ENCODE data around the gene TRIO. TPM values are rescaled to one million over a fixed set of nuclear protein-coding genes. Genes with fewer than 3 reads are reported as not detected.

TRIO gene
- total RNA-seq, 2 experiments from 2014 or later, result 9.2 to 11.3 TPM

DNA sequence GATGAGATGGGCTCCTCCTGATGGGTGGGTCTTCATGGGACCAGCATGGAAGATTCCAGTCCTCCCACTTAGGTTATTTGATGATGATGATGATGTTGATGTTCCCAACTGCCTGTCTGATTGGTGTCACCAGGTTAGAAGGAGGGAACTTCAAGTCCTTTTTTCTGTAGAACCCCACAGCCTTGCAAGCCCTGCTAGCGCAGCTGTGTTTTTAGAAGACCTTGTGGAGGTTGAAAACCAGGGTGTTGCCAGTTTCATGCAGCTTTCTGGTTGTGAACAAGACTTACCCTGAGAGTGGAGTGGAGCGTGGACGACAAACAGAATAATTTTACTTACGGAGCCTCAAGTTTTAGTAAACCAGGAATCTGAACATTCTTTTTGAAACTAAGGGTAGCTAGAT, 83.0 kb downstream of the TRIO start:
- Mint-ChIP-seq H3K4me1 (peaks cover 6% of the 10 kb centered on the region), H3K4me3 (no peak overlapping the region), H3K27ac (no peak overlapping the region)

DNA sequence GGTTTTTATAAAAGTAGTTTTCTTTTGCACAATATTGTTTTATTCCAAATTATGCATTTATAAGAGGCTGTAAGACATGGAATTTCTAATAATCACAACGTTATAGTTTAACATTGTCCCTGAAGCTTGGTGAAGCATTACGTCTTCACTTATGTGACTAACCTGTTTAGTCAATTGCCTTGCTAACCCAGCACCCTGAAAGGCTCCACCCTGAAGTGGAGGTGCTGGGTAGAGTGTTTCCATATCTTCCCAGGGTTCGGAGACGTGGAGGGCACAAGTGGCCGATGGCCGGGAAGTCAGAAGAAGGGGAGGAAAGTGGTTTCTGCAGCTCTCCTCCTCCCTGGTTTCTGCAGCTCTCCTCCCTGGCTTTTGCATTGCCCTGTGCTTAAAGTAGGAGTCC, 83.4 kb downstream of the TRIO start:
- H3K4me1 Mint-ChIP-seq, result peaks cover 3% of the 10 kb centered on the region
- intact Hi-C loops (cut with DNase I, micrococcal nuclease), result no loop called here
- H3K9me3 Mint-ChIP-seq (ENCODE audit: low read depth), result no peaks in the 10 kb centered on the region
- POLR2A ChIA-PET, result no interaction called here
- CTCF ChIA-PET, result interaction anchor here (0.8 kb wide), 1 partner anchor 1481 kb away, joined by 4 read pairs; no protein-coding TSS in a partner anchor
- H3K4me3 Mint-ChIP-seq, result no peak overlapping the region
- no peak for ATAC-seq
- no peak overlapping the region for H3K27ac Mint-ChIP-seq
- no peak for DNase-seq
- peaks cover 10% of the 10 kb centered on the region for H3K27me3 Mint-ChIP-seq
- no peaks in the 10 kb centered on the region for H3K36me3 Mint-ChIP-seq (ENCODE audit: low read depth)

More for the DNA sequence above, 83.0 kb downstream of the TRIO start:
- no peak for ATAC-seq
- DNase-seq, result no peak
- Mint-ChIP-seq H3K27me3 (peaks cover 13% of the 10 kb centered on the region), H3K9me3 (ENCODE audit: low read depth) (no peaks in the 10 kb centered on the region), H3K36me3 (ENCODE audit: low read depth) (no peaks in the 10 kb centered on the region)
- ChIA-PET CTCF (interaction anchor here (0.8 kb wide), 1 partner anchor 1480 kb away, joined by 4 read pairs; no protein-coding TSS in a partner anchor), POLR2A (no interaction called here)
- intact Hi-C loops (cut with DNase I, micrococcal nuclease), result no loop called here

DNA sequence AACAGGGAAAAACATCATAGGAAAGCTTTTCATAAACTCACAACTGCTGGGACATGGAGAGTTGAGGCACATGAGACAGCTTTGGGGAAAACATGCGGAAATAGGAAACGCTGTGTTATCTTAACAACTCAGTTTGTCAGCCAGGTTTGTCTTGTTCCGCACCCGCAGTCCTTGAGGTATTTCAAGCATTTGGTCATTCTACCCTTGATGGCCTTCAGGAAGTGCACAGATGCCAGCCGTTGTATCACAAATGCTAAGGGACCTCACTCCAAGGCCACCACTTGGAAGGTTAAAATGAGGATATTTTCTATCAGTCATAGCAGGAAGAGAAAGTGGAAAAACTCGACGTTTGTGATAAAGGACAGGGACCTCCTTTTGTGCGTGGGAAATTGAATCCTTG, 83.8 kb downstream of the TRIO start:
- DNase-seq, result no peak
- H3K27ac Mint-ChIP-seq, result no peak overlapping the region
- no peak for ATAC-seq
- intact Hi-C loops (cut with DNase I, micrococcal nuclease), result no loop called here
- H3K4me1 Mint-ChIP-seq, result no peaks in the 10 kb centered on the region
- ChIA-PET POLR2A (no interaction called here), CTCF (interaction anchor here (0.8 kb wide), 1 partner anchor 1481 kb away, joined by 4 read pairs; no protein-coding TSS in a partner anchor)
- H3K9me3 Mint-ChIP-seq (ENCODE audit: low read depth), result no peaks in the 10 kb centered on the region
- peaks cover 10% of the 10 kb centered on the region for H3K27me3 Mint-ChIP-seq
- no peak overlapping the region for H3K4me3 Mint-ChIP-seq
- no peaks in the 10 kb centered on the region for H3K36me3 Mint-ChIP-seq (ENCODE audit: low read depth)

DNA sequence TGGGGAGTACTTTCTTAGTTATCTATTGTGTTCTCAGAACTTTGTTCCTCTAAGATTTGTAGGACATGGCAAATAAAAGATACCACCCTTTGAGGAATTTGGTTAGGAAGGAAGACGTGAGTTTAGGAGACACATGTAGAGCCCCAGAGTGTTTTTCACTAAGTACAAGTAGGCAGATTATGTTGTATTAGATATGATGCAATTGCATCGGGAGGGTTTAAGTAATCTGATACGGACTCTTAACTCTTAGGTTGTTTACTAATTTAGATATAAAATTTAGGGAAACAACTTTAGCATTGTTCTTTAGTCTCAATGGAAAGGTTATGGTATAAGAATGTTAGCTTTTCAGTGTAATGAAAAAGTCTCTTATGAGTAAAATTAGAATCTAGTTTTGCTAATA, 84.4 kb downstream of the TRIO start:
- DNase-seq, result no peak
- CTCF ChIA-PET, result no interaction called here

DNA sequence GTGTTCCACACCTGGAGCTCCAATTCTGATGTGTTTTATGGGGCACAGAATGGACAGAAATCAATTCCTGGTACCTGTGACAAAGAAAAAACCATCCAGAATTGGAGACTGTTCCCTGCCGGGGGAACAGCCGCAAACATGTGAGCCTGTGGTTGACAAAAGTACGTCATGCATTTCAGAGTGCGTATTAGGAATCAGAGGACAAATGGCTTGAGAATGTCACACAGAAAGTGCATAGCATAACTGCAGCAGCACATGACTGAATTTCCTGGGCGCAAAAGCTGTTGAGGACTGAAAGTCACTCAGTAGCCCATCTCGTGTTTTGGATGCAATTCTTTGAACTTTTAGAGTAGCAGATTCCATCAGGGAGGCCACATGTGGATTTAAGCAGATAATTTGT, 85.1 kb downstream of the TRIO start:
- H3K36me3 Mint-ChIP-seq (ENCODE audit: low read depth), result no peaks in the 10 kb centered on the region
- H3K27me3 Mint-ChIP-seq, result peaks cover 5% of the 10 kb centered on the region
- intact Hi-C loops (cut with DNase I, micrococcal nuclease), result no loop called here
- CTCF ChIA-PET, result no interaction called here
- H3K4me1 Mint-ChIP-seq, result no peaks in the 10 kb centered on the region
- H3K9me3 Mint-ChIP-seq (ENCODE audit: low read depth), result no peaks in the 10 kb centered on the region
- H3K4me3 Mint-ChIP-seq, result no peak overlapping the region
- no peak overlapping the region for H3K27ac Mint-ChIP-seq
- ATAC-seq (no peak), DNase-seq (no peak)
- POLR2A ChIA-PET, result no interaction called here

More for the DNA sequence above, 84.4 kb downstream of the TRIO start:
- ATAC-seq, result no peak
- H3K27ac Mint-ChIP-seq, result no peak overlapping the region
- H3K4me1 Mint-ChIP-seq, result no peaks in the 10 kb centered on the region
- H3K9me3 Mint-ChIP-seq (ENCODE audit: low read depth), result no peaks in the 10 kb centered on the region
- intact Hi-C loops (cut with DNase I, micrococcal nuclease), result no loop called here
- no peak overlapping the region for H3K4me3 Mint-ChIP-seq
- H3K27me3 Mint-ChIP-seq, result peaks cover 10% of the 10 kb centered on the region
- H3K36me3 Mint-ChIP-seq (ENCODE audit: low read depth), result no peaks in the 10 kb centered on the region
- POLR2A ChIA-PET, result no interaction called here

DNA sequence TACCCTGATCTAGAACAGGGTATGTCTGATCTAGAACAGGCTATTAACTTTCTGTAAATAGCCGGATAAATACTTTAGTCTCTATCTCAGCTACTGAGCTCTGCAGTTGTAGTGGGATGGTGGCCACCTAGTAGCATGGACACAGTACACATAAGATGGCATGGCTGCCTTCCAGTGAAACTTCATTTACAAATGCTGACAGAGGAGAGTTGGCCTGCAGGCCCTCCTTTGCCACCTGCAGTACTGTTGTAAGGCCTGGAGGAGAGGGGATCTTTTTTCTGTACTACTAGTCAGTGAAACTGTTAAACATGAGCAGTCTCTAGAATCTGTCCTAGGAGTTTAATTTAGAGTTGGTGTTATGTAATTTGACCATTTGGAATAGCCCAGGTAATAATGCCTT, 86.0 kb downstream of the TRIO start:
- no peak overlapping the region for H3K4me3 Mint-ChIP-seq
- H3K4me1 Mint-ChIP-seq, result no peaks in the 10 kb centered on the region
- no peaks in the 10 kb centered on the region for H3K36me3 Mint-ChIP-seq (ENCODE audit: low read depth)
- H3K27me3 Mint-ChIP-seq, result peaks cover 6% of the 10 kb centered on the region
- POLR2A ChIA-PET, result no interaction called here
- no peak for ATAC-seq
- CTCF ChIA-PET, result no interaction called here
- DNase-seq, result no peak
- intact Hi-C loops (cut with DNase I, micrococcal nuclease), result no loop called here
- no peak overlapping the region for H3K27ac Mint-ChIP-seq
- no peaks in the 10 kb centered on the region for H3K9me3 Mint-ChIP-seq (ENCODE audit: low read depth)

DNA sequence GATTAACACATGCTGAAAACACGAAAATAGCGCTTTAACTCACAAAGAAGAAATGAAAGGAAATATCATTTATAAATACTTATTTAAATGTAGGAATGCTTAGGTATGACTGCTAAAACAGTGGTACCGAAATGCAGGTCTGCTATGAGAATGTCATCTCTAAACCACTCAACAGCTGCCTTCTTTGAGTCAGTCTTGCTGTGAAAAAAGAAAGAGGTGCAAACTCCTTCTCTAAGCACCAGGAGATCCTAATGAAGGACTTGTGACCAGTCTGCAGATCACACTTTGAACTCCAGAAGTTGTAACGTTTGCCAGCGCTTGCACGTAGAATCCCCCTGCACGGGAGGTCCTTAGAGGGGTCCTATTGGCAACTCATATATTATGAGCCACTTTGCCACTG, 86.6 kb downstream of the TRIO start:
- Mint-ChIP-seq H3K4me3 (no peak overlapping the region), H3K36me3 (ENCODE audit: low read depth) (no peaks in the 10 kb centered on the region), H3K9me3 (ENCODE audit: low read depth) (no peaks in the 10 kb centered on the region), H3K27me3 (peaks cover 3% of the 10 kb centered on the region), H3K4me1 (no peaks in the 10 kb centered on the region), H3K27ac (no peak overlapping the region)
- intact Hi-C loops (cut with DNase I, micrococcal nuclease), result no loop called here
- ChIA-PET POLR2A (no interaction called here), CTCF (no interaction called here)
- no peak for ATAC-seq
- no peak for DNase-seq

DNA sequence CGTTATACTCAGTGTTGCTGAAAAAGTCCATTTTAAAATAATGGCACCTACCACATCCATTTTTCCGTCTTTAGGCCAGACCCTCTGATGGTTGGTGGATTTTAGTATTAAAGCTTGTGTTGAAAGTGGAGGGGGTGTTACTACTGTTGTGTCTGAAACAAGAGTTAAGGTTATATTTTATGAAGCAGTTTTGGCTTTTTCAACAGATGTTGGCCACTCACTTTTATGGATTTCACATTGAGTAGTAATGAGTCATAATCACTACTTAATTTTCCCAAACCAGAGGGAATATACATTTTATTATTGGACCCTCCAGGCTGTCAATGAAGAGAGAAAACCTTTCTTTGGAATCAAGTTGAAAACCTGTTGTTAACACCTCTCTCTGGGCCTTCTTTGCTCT, 88.0 kb downstream of the TRIO start:
- ATAC-seq, result no peak
- ChIA-PET CTCF (no interaction called here), POLR2A (no interaction called here)
- DNase-seq, result no peak
- H3K9me3 Mint-ChIP-seq (ENCODE audit: low read depth), result no peaks in the 10 kb centered on the region
- H3K4me1 Mint-ChIP-seq, result no peaks in the 10 kb centered on the region
- H3K27me3 Mint-ChIP-seq, result peaks cover 3% of the 10 kb centered on the region
- no peak overlapping the region for H3K27ac Mint-ChIP-seq
- no peaks in the 10 kb centered on the region for H3K36me3 Mint-ChIP-seq (ENCODE audit: low read depth)
- H3K4me3 Mint-ChIP-seq, result no peak overlapping the region
- intact Hi-C loops (cut with DNase I, micrococcal nuclease), result no loop called here

DNA sequence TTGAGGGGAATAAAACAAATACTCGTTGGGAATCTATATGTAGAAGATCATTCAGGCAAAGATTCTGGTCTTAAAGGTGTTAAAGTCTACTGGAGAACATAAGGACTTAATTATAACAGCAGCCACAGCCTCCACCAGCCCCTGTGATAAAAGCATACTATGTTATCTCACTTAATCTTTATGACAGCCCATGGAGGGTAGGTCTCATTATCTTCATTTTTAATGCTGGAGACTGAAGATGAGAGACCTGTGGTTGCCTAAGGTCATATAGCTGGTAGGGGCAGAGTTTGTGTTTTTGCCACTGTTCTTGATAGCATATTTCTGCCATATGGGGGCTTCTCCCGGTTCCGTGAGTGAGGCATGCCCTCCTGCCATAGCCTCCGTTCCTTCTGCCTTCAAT, 88.7 kb downstream of the TRIO start:
- H3K4me3 Mint-ChIP-seq, result no peak overlapping the region
- CTCF ChIA-PET, result no interaction called here
- peaks cover 3% of the 10 kb centered on the region for H3K27me3 Mint-ChIP-seq
- intact Hi-C loops (cut with DNase I, micrococcal nuclease), result no loop called here
- no peaks in the 10 kb centered on the region for H3K9me3 Mint-ChIP-seq (ENCODE audit: low read depth)
- DNase-seq (no peak), ATAC-seq (no peak)
- no peaks in the 10 kb centered on the region for H3K4me1 Mint-ChIP-seq
- no peak overlapping the region for H3K27ac Mint-ChIP-seq
- H3K36me3 Mint-ChIP-seq (ENCODE audit: low read depth), result no peaks in the 10 kb centered on the region
- POLR2A ChIA-PET, result no interaction called here

DNA sequence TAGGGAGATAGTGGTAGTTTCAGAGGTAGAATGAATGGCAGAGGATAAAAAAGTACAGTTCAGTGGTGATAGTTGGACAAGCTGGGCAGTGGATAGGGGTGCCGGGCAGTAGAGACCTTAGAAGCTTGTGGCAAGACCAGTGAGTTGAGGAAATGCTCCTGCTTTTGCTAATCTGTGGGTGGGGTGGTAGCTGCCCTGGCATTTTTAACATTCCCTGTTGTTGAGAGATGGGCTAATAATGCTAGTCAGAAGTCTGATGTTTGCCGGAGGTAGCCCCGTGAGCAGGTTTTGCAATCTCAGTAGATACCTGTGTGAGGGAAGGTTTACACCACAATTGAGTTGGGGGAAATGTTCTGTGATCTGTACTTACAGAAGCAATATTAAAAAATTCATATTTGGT, 91.1 kb downstream of the TRIO start:
- Mint-ChIP-seq H3K27me3 (peaks cover 6% of the 10 kb centered on the region), H3K4me3 (no peak overlapping the region), H3K36me3 (ENCODE audit: low read depth) (no peaks in the 10 kb centered on the region), H3K9me3 (ENCODE audit: low read depth) (no peaks in the 10 kb centered on the region), H3K4me1 (no peaks in the 10 kb centered on the region), H3K27ac (no peak overlapping the region)
- intact Hi-C loops (cut with DNase I, micrococcal nuclease), result no loop called here
- POLR2A ChIA-PET, result no interaction called here
- ATAC-seq, result no peak
- no peak for DNase-seq
- CTCF ChIA-PET, result interaction anchor here (0.7 to 1.6 kb wide), 2 partner anchors 38 to 165 kb away, joined by 4 read pairs; no protein-coding TSS in a partner anchor

DNA sequence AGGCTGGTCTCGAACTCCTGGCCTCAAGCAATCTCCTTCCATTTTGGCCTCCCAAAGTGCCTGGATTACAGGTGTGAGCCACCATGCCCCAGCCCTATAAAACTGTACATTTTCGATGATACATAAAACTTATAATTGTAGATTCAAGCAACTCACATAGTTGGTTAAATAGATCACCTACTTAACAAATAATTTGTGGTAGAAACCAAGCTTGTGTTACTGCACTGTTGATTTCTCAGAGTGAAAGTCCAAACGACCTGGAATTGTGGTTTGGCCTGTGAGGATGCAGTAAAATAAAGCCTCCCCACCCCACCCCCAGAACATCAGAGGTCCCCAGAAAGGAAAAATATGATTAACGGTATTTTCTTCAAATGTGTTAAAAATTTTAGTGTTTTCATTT, 92.7 kb downstream of the TRIO start:
- ChIA-PET CTCF (no interaction called here), POLR2A (no interaction called here)
- intact Hi-C loops (cut with DNase I, micrococcal nuclease), result no loop called here
- ATAC-seq (no peak), DNase-seq (no peak)
- H3K36me3 Mint-ChIP-seq (ENCODE audit: low read depth), result no peaks in the 10 kb centered on the region
- no peaks in the 10 kb centered on the region for H3K4me1 Mint-ChIP-seq
- no peak overlapping the region for H3K27ac Mint-ChIP-seq
- no peak overlapping the region for H3K4me3 Mint-ChIP-seq
- peaks cover 6% of the 10 kb centered on the region for H3K27me3 Mint-ChIP-seq
- no peaks in the 10 kb centered on the region for H3K9me3 Mint-ChIP-seq (ENCODE audit: low read depth)

DNA sequence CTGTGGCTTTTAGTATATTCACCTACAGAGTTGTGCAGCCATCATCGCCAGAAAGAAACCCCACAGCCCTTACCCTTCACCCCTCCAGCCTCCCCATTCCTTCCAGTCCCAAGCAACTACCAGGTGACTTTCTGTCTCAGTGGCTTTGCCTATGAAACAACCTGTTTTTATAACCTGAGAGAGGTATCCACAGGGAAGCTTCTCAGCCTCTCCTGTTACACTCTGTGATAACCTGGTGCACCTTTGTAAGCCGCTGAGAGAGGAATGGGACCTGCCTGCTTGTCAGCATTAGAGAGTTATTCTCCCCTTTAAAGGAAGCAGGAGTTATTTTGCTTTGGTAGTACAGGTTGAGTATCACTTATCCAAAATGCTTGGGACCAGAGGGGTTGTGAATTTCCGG, 93.6 kb downstream of the TRIO start:
- CTCF ChIA-PET, result no interaction called here
- Mint-ChIP-seq H3K27ac (no peak overlapping the region), H3K36me3 (ENCODE audit: low read depth) (no peaks in the 10 kb centered on the region), H3K4me3 (no peak overlapping the region), H3K4me1 (no peaks in the 10 kb centered on the region), H3K9me3 (ENCODE audit: low read depth) (no peaks in the 10 kb centered on the region), H3K27me3 (peaks cover 6% of the 10 kb centered on the region)
- intact Hi-C loops (cut with DNase I, micrococcal nuclease), result no loop called here
- DNase-seq, result no peak
- POLR2A ChIA-PET, result no interaction called here
- no peak for ATAC-seq
